Measurements from ENCODE around the gene NOXRED1.
"Not testable (repeated sequence)": the region's sequence is repeated elsewhere in the genome, so short reads cannot be mapped to it uniquely, and the experiment has no call there.

Gene NOXRED1

GRCh38 chr14:77423423-77423822, at the start of gene NOXRED1:
Gene NOXRED1 (minus strand): TSS chr14:77423523. CDS start chr14:77422889, 634 bp downstream.
- no peak for DNase-seq

- DNase-seq, result no peak
Observed at GRCh38 chr14:77470224-77470870, 47.0 kb upstream of the NOXRED1 start.

- DNase-seq, result no peak
Observed at GRCh38 chr14:77469539-77469938, 46.2 kb upstream of the NOXRED1 start.

- DNase-seq, result no peak
Observed at GRCh38 chr14:77469067-77469505, 45.8 kb upstream of the NOXRED1 start.

GRCh38 chr14:77467801-77468200, 44.5 kb upstream of the NOXRED1 start:
- DNase-seq, result no peak

GRCh38 chr14:77459072-77459723, 35.9 kb upstream of the NOXRED1 start:
- peak in 1 of 2 donors; percentile 45 for DNase-seq

- DNase-seq, result peak; percentile 0 to 31
Observed at GRCh38 chr14:77458249-77458950, 35.1 kb upstream of the NOXRED1 start.

- peak; percentile 92 to 97 for DNase-seq
Observed at GRCh38 chr14:77457522-77458248, 34.4 kb upstream of the NOXRED1 start, which contains the start of the genes AHSA1 and VIPAS39. Gene AHSA1 (plus strand): TSS chr14:77458093. CDS start chr14:77458190, 97 bp downstream. Gene VIPAS39 (minus strand): TSS chr14:77457601. CDS start chr14:77454102, 3,499 bp downstream.

GRCh38 chr14:77457115-77457521, 33.8 kb upstream of the NOXRED1 start:
- DNase-seq, result no peak

- DNase-seq, result no peak
Observed at GRCh38 chr14:77455966-77456640, 32.8 kb upstream of the NOXRED1 start.

GRCh38 chr14:77442196-77442595, 18.9 kb upstream of the NOXRED1 start:
- no peak for DNase-seq

GRCh38 chr14:77439861-77440260, 16.5 kb upstream of the NOXRED1 start:
- DNase-seq, result no peak

GRCh38 chr14:77438596-77438995, 15.3 kb upstream of the NOXRED1 start:
- DNase-seq, result no peak

- DNase-seq, result no peak
Observed at GRCh38 chr14:77436042-77436441, 12.7 kb upstream of the NOXRED1 start.

- DNase-seq, result no peak
Observed at GRCh38 chr14:77426396-77426795, 3.1 kb upstream of the NOXRED1 start.

- no peak for DNase-seq
Observed at GRCh38 chr14:77424862-77425261, 1.5 kb upstream of the NOXRED1 start.

- DNase-seq, result no peak
Observed at GRCh38 chr14:77421201-77421600, 2.1 kb downstream of the NOXRED1 start.

GRCh38 chr14:77416836-77417235, 6.5 kb downstream of the NOXRED1 start:
- no peak for DNase-seq

GRCh38 chr14:77416098-77416497, 7.2 kb downstream of the NOXRED1 start:
- not testable (repeated sequence) for DNase-seq

- not testable (repeated sequence) for DNase-seq
Observed at GRCh38 chr14:77415403-77416030, 7.8 kb downstream of the NOXRED1 start.

- no peak for DNase-seq
Observed at GRCh38 chr14:77409131-77409533, 14.2 kb downstream of the NOXRED1 start.

- DNase-seq, result peak; percentile 13 to 57
Observed at GRCh38 chr14:77407158-77407557, 16.2 kb downstream of the NOXRED1 start.

Data from bone marrow (tissue), 2 donors.